Measurements from ENCODE around the gene PTPRN2. TPM values are rescaled to one million over a fixed set of nuclear protein-coding genes. Genes with fewer than 3 reads are reported as not detected.

The PTPRN2 gene
- total RNA-seq, 1 experiment from 2014 or later: 2.1 TPM

DNA sequence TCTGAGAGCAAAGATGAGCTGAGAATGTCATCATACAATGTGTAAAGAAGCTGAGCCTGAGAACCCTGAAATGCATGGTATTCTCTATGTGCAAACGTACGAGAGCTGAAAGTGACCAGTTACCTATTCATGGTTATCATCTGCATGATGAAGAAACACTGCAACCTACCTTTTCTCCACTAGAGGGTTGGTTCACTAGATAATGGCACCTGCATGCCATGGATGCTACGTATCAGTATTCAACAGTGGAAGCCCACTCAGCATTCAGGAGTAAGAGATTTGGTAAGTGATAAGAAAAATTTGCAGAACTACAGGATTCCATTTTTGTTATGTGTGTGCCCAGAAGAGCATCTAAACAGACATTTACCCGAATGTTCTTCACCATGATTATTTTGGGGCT lies 145.4 kb downstream of the PTPRN2 start:
- Histone ChIP-seq H3K4me3 (replicated peaks in 1 of 2; ENCODE audit: low read depth in 1 of 2, low read length in 2 of 2) (no peak overlapping the region), H3K4me2 (ENCODE audit: low read length) (no peak overlapping the region), H4K20me1 (ENCODE audit: insufficient read depth) (no peaks in the 10 kb centered on the region), H3K27me3 (ENCODE audit: insufficient read depth, low read length) (no peaks in the 10 kb centered on the region; the same call in 1 of the 2 replicates), H3K9ac (ENCODE audit: low read length) (no peak overlapping the region), H3K36me3 (ENCODE audit: control insufficient read depth in 1 of 2, insufficient read depth in 2 of 2, low read length in 2 of 2) (no peaks in the 10 kb centered on the region), H3K4me1 (ENCODE audit: control insufficient read depth in 1 of 2, insufficient read depth in 2 of 2, low read length in 2 of 2) (no peaks in the 10 kb centered on the region), H3K9me3 (ENCODE audit: control insufficient read depth in 1 of 2, insufficient read depth in 1 of 2, low read depth in 1 of 2, low read length in 2 of 2) (peaks cover 0 to 4% of the 10 kb centered on the region in 2 experiments; a peak in 1 of 4 replicates), H3K9me2 (ENCODE audit: insufficient read depth) (no peaks in the 10 kb centered on the region), H3K27ac (ENCODE audit: low read depth, low read length) (no peak overlapping the region), H3K79me2 (ENCODE audit: insufficient read depth, low read length) (no peaks in the 10 kb centered on the region), H2AFZ (ENCODE audit: low read depth, low read length, poor library complexity, severe bottlenecking) (no peak overlapping the region)
- TF ChIP-seq CEBPB (IDR thresholded peaks at IDR 0.05; ENCODE audit: low read depth): no peak
- TF ChIP-seq, protein P1, sequence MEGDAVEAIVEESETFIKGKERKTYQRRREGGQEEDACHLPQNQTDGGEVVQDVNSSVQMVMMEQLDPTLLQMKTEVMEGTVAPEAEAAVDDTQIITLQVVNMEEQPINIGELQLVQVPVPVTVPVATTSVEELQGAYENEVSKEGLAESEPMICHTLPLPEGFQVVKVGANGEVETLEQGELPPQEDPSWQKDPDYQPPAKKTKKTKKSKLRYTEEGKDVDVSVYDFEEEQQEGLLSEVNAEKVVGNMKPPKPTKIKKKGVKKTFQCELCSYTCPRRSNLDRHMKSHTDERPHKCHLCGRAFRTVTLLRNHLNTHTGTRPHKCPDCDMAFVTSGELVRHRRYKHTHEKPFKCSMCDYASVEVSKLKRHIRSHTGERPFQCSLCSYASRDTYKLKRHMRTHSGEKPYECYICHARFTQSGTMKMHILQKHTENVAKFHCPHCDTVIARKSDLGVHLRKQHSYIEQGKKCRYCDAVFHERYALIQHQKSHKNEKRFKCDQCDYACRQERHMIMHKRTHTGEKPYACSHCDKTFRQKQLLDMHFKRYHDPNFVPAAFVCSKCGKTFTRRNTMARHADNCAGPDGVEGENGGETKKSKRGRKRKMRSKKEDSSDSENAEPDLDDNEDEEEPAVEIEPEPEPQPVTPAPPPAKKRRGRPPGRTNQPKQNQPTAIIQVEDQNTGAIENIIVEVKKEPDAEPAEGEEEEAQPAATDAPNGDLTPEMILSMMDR (IDR thresholded peaks at IDR 0.05 in 2 of 3, conservative IDR thresholded peaks at IDR 0.05 in 1 of 3; ENCODE audit: borderline replicate concordance in 1 of 3, insufficient read depth in 1 of 3, low read depth in 2 of 3, low read length in 2 of 3): peak; percentile 24 to 68 (median 65); a peak in 5 of 6 replicates
- TF ChIP-seq RAD21 (IDR thresholded peaks at IDR 0.05; ENCODE audit: low read depth): peak; percentile 56
- DNase-seq (ENCODE audit: low read depth, low spot score): peak; percentile 22
- no TSS peak for BruUV-seq (replicated peaks)
- POLR2A ChIA-PET: no interaction called here
- CTCF ChIA-PET: no interaction called here
- RAD21 ChIA-PET (ENCODE audit: low non-redundant PET in 1 of 2, low total read pairs in 2 of 2, uncharacterized antibody in 2 of 2, unreplicated experiment in 2 of 2): no interaction called here
- ATAC-seq: peak; percentile 77
- intact Hi-C loops (cut with micrococcal nuclease): loop anchor here (2.0 kb wide), 3 partner anchors 131 to 535 kb away; no protein-coding TSS in a partner anchor

DNA sequence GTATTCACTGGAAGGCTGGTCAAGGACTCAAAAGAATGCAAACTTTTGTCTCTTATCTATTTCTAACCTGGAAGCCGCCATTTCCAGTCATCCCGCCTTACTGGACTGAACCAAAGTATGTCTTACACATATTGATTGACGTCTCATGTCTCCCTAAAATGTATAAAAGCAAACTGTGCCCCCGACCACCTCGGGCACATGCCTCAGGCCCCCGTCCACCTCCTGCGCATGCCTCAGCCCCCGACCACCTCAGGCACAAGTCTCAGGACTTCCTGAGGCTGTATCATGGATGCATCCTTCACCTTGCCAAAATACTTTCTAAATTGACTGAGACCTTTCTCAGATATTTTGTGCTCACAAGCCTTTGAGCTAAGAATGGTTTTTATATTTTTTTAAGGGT lies 148.6 kb downstream of the PTPRN2 start:
- no peaks in the 10 kb centered on the region for H4K20me1 ChIP-seq (ENCODE audit: insufficient read depth)

More for the DNA sequence above, 148.6 kb downstream of the PTPRN2 start:
- H3K79me2 ChIP-seq (ENCODE audit: insufficient read depth, low read length): no peaks in the 10 kb centered on the region
- ChIA-PET CTCF (no interaction called here), RAD21 (ENCODE audit: low non-redundant PET in 1 of 2, low total read pairs in 2 of 2, uncharacterized antibody in 2 of 2, unreplicated experiment in 2 of 2) (no interaction called here), POLR2A (no interaction called here)
- intact Hi-C loops (cut with micrococcal nuclease): no loop called here
- no peak overlapping the region for H3K27ac ChIP-seq (ENCODE audit: low read depth, low read length)
- TF ChIP-seq, protein P2, sequence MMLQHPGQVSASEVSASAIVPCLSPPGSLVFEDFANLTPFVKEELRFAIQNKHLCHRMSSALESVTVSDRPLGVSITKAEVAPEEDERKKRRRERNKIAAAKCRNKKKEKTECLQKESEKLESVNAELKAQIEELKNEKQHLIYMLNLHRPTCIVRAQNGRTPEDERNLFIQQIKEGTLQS (IDR thresholded peaks at IDR 0.05): no peak
- TF ChIP-seq POLR2AphosphoS5 (IDR thresholded peaks at IDR 0.05; ENCODE audit: low read depth, low read length) (no peak), CEBPB (IDR thresholded peaks at IDR 0.05; ENCODE audit: low read depth) (no peak), TCF7L2 (IDR thresholded peaks at IDR 0.05; ENCODE audit: borderline replicate concordance, extremely low read depth, insufficient read depth, insufficient read length) (no peak), EZH2phosphoT487 (IDR thresholded peaks at IDR 0.05; ENCODE audit: borderline replicate concordance) (no peak), EZH2 (IDR thresholded peaks at IDR 0.05) (no peak), CBX3 (IDR thresholded peaks at IDR 0.05; ENCODE audit: low read depth) (no peak)
- TF ChIP-seq, protein P3, sequence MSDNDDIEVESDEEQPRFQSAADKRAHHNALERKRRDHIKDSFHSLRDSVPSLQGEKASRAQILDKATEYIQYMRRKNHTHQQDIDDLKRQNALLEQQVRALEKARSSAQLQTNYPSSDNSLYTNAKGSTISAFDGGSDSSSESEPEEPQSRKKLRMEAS (IDR thresholded peaks at IDR 0.05): no peak
- no TSS peak for BruUV-seq (replicated peaks)
- H3K4me1 ChIP-seq (ENCODE audit: control insufficient read depth in 1 of 2, insufficient read depth in 2 of 2, low read length in 2 of 2): no peaks in the 10 kb centered on the region
- no peak overlapping the region for H3K4me2 ChIP-seq (ENCODE audit: low read length)
- H3K36me3 ChIP-seq (ENCODE audit: control insufficient read depth in 1 of 2, insufficient read depth in 2 of 2, low read length in 2 of 2): no peaks in the 10 kb centered on the region
- peaks cover 0 to 4% of the 10 kb centered on the region in 2 experiments; a peak in 1 of 4 replicates for H3K9me3 ChIP-seq (ENCODE audit: control insufficient read depth in 1 of 2, insufficient read depth in 1 of 2, low read depth in 1 of 2, low read length in 2 of 2)
- no peak overlapping the region for H3K4me3 ChIP-seq (replicated peaks in 1 of 2; ENCODE audit: low read depth in 1 of 2, low read length in 2 of 2)
- ATAC-seq (no peak), DNase-seq (ENCODE audit: low read depth, low spot score) (no peak)
- H2AFZ ChIP-seq (ENCODE audit: low read depth, low read length, poor library complexity, severe bottlenecking): no peak overlapping the region
- no peak overlapping the region for H3K9ac ChIP-seq (ENCODE audit: low read length)
- no peaks in the 10 kb centered on the region for H3K9me2 ChIP-seq (ENCODE audit: insufficient read depth)
- peaks cover 12% of the 10 kb centered on the region for H3K27me3 ChIP-seq (ENCODE audit: insufficient read depth, low read length)
